ENCODE data around the gene SH3PXD2B. TPM values are rescaled to one million over a fixed set of nuclear protein-coding genes. Genes with fewer than 3 reads are reported as not detected.

Gene SH3PXD2B
- total RNA-seq, 4 donors from 2014 or later = 26.6 to 48.7 (median 38.9) TPM

DNA sequence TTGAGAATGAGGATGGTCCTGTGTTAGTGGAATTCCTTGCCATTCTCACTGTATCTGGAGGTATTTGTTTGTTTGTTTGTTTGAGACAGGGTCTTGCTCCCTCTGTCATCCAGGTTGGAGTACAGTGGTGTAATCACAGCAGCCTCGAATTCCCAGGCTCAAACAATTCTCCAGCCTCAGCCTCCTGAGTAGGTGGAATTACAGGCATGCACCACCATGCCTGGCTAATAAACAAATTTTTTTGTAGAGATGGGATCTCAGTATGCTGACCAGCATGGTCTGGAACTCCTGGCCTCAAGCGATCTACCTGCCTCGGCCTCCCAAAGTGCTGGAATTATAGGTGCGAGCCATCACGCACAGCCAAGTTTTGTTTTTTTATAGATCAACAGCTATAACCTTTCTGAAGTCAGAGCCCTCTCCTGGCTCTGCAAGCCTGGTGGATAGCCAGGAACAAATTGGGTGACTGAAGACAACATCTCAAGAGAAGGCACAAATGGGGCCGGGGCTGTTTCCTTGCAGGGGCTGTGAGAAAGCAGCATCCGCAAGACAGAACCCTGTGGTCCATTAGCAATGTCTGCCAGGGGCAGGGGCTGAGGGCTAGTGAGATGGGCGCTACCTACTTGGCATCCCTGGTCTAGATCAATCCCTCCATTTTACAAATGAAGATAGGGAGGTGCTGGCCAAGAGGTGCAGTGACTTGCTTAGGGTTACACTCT is 18.8 kb downstream of the SH3PXD2B start:
- no peak for TF ChIP-seq CTCF (IDR thresholded peaks at IDR 0.05; ENCODE audit: low read depth)

DNA sequence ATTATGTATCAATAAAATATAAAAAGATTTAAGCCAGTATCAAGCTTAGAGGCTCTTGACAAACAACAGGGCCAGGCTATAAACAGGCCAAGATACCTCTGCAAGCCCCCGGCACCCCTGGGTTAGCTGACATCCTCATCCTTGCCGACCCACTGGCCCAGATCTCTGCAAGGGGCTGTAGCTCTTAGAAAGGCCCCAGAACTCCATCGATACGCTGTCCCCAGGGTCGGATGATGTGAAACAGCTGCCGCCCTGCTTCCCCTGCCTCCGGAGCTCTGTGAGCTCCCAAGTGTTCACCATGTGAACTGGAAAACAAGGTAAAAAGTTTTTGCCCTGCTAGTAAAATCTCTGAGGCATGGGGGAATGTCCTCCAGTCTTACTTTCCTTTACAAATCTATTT is 20.1 kb downstream of the SH3PXD2B start:
- TF ChIP-seq CTCF (IDR thresholded peaks at IDR 0.05; ENCODE audit: low read depth) = no peak

- TF ChIP-seq CTCF (IDR thresholded peaks at IDR 0.05; ENCODE audit: low read depth) = no peak
These were observed 20.8 kb downstream of the SH3PXD2B start for GRCh38 chr5:172433513-172433912.

GRCh38 chr5:172433071-172433470 is 21.3 kb downstream of the SH3PXD2B start:
- TF ChIP-seq CTCF (IDR thresholded peaks at IDR 0.05; ENCODE audit: low read depth) = no peak

DNA sequence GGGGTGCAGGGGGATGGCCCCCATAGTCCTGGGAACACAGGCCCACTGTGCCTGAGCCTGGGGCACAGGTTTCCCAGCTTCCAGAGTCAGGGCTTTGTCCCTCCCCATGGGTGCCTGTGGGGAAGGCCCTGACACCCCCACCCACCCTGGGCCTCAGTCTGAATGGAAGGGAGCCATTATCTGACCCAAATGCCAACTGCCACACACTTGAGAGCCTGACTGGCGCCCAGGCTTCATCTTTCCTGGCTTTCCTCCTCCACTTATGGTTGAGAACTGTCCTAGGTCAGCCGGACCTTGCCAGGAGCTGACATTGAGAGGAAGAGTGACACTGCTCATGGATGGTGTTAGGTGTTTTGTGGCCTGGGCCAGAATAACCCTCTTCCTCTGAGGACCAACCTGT is 24.0 kb downstream of the SH3PXD2B start:
- no peak for TF ChIP-seq CTCF (IDR thresholded peaks at IDR 0.05; ENCODE audit: low read depth)

DNA sequence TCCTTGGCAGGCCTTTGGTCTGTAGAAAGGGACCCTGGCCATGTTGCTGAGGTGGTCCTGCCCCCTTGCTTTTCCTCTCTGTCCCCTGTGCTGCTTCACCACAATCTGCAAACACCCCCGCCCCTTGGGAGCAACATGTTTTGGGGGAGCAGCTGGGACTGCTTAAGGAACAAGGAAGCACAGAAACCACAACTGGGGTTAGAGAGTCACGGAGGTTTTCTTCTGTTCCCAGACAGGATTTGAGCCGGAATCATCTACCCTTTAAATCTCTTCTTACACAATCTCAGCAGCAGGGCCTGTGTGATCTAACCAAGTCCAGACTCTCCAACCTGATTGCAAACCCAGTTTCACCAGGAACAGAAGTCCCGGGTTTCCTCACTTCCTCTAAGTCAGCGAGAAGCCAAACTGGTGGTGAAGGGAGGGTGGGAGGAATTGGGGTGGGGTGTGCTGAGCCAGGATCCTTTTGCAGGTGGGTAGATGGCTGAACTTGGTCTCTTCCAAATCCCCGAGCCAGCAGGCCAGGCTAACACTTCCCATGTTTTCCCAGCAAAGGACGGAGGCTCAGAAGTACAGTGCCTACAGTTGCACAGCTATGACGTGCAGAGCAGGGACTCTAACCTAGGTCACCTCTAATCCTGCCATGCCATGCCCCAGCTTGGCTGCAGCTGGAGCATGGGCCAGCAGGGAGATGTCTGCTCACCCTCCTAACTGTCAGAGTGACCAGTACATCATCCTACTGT is 25.0 kb downstream of the SH3PXD2B start:
- no peak for TF ChIP-seq CTCF (IDR thresholded peaks at IDR 0.05; ENCODE audit: low read depth)
